Measurements from ENCODE around the gene MICAL3.

DNA sequence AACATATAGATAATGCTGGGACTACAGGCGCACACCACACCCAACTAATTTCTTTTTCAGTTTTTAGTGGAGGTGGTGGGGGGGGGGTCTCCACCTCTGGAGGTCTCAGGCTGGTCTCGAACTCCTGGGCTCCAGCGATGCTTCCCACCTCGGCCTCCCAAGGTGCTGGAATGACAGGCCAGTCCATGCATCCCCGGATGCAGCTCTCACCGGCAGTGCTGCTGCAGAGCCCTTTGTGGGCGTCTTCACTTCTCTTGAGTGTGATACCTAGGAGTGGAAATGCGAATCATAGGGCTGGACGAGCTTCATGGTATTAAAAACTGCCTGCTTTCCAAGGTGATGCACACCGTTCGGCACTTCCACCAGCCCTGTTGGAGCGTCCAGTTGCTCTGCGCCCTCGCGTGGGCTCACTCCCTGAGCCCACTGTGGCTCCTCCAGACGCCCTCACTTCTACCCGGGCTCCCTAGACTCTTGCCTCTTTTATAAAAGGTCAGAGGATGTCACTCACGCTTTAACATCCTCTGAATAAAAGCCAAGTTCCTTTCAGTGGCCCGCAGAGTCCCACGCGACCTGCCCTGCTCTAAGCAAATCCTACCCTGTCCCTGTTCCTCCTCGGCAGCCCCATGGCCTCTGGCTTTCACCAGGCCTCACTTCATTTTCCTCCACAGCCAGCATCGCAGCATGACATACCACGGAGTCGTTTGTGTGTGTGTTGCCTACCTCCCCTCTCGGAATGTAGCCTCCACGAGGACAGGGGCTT lies 249.3 kb downstream of the MICAL3 start:
- TF ChIP-seq, protein P1, sequence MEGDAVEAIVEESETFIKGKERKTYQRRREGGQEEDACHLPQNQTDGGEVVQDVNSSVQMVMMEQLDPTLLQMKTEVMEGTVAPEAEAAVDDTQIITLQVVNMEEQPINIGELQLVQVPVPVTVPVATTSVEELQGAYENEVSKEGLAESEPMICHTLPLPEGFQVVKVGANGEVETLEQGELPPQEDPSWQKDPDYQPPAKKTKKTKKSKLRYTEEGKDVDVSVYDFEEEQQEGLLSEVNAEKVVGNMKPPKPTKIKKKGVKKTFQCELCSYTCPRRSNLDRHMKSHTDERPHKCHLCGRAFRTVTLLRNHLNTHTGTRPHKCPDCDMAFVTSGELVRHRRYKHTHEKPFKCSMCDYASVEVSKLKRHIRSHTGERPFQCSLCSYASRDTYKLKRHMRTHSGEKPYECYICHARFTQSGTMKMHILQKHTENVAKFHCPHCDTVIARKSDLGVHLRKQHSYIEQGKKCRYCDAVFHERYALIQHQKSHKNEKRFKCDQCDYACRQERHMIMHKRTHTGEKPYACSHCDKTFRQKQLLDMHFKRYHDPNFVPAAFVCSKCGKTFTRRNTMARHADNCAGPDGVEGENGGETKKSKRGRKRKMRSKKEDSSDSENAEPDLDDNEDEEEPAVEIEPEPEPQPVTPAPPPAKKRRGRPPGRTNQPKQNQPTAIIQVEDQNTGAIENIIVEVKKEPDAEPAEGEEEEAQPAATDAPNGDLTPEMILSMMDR (IDR thresholded peaks at IDR 0.05), result no peak
- no peak for TF ChIP-seq EP300 (IDR thresholded peaks at IDR 0.05; ENCODE audit: low read depth)
- no peak for TF ChIP-seq POLR2AphosphoS5 (IDR thresholded peaks at IDR 0.05)
